Ectodermal cell (in vitro differentiated cells): ENCODE data around the gene TRAM2.

Experiments
- H3K27ac ChIP-seq: 2 replicates; pipeline ENCODE4 v1.7.0; 2013; ENCODE audit warnings: mild to moderate bottlenecking, low read depth, low read length; ENCODE audit not compliant: insufficient read depth, poor library complexity, severe bottlenecking
- H3K27me3 ChIP-seq: 2 replicates; pipeline ENCODE4 v1.7.0; 2013; ENCODE audit warnings: mild to moderate bottlenecking, low read length; ENCODE audit not compliant: insufficient read depth, control insufficient read depth, poor library complexity, severe bottlenecking
- H3K36me3 ChIP-seq: one replicate; pipeline ENCODE4 v1.7.0; 2013; ENCODE audit warnings: low read length; ENCODE audit not compliant: control insufficient read depth, insufficient read depth
- H3K4me1 ChIP-seq: one replicate; pipeline ENCODE4 v1.7.0; 2013; ENCODE audit warnings: low read length; ENCODE audit not compliant: control insufficient read depth, insufficient read depth
- H3K4me3 ChIP-seq: 2 replicates; pipeline ENCODE4 v1.7.0; 2013; ENCODE audit warnings: low read depth, low read length, control low read depth; ENCODE audit not compliant: insufficient read depth
- H3K9me3 ChIP-seq: 2 replicates; pipeline ENCODE4 v1.7.0; 2013; ENCODE audit warnings: mild to moderate bottlenecking, low read length, moderate library complexity; ENCODE audit not compliant: control insufficient read depth
- WGBS, 2 experiments: methylation state at CpG; one replicate each; pipeline ENCODE4 v1.1.7; 2013; ENCODE audit warnings: missing lambda C conversion rate in 2 of 2; 5-methylcytosine and 5-hydroxymethylcytosine counted together

Gene TRAM2

GRCh38 chr6:52555518-52556233, 21.2 kb downstream of the TRAM2 start:
- Histone ChIP-seq H3K4me1 (peaks cover 21% of the 10 kb centered on the region), H3K36me3 (no peaks in the 10 kb centered on the region), H3K4me3 (no peak overlapping the region), H3K9me3 (no peaks in the 10 kb centered on the region), H3K27ac (no peak overlapping the region), H3K27me3 (no peaks in the 10 kb centered on the region)
- WGBS, 2 experiments: 80 to 88% methylated on average over 5 of the region's 5 CpGs

GRCh38 chr6:52554684-52555280, 22.1 kb downstream of the TRAM2 start:
- WGBS, 2 experiments: 94 to 95% methylated on average over 6 of the region's 6 CpGs
- H3K27ac ChIP-seq: no peak overlapping the region
- no peaks in the 10 kb centered on the region for H3K36me3 ChIP-seq
- H3K27me3 ChIP-seq: no peaks in the 10 kb centered on the region
- H3K9me3 ChIP-seq: no peaks in the 10 kb centered on the region
- peaks cover 30% of the 10 kb centered on the region for H3K4me1 ChIP-seq
- no peak overlapping the region for H3K4me3 ChIP-seq

DNA sequence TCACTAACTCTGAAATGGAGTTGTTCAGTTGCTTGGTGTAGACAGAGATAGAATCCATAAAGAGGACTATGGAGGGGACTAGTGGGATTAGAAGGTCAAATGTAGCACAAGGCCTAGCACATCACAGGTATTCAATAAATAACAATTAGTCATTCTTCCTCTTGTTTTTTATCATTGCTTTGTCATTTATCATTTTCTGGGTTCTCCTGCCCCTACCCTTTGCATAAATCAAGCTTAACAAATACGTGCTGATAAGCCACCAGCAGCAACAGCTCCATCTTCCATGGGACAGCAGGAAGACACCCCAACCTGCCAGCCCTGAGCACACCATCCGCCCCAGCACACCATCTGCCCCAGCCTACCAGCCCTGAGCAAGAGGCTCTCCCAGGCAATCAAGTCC, 23.1 kb downstream of the TRAM2 start:
- Histone ChIP-seq H3K4me3 (no peak overlapping the region), H3K36me3 (no peaks in the 10 kb centered on the region), H3K9me3 (no peaks in the 10 kb centered on the region), H3K27ac (no peak overlapping the region), H3K27me3 (no peaks in the 10 kb centered on the region), H3K4me1 (peaks cover 37% of the 10 kb centered on the region)
- 88 to 93% methylated on average over 2 of the region's 2 CpGs for WGBS, 2 experiments

DNA sequence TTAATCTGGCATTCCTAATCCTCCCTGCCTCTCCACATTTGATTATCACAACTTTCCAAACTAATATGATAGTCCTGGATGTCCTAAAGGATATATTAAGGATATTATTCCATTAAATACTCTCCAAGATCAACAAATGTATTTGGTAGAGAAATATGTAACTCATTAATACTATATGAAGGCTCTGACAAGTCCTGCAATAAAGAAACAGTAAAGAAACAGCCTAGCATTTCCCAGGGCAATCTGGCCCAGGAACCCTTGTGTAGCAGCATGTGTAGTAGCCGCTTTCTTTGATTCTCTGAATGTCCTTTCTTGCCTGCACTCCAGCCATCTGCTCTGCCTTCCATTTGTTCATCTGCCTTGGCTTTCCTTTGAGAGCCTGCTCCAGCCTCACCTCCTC, 23.7 kb downstream of the TRAM2 start:
- Histone ChIP-seq H3K4me3 (no peak overlapping the region), H3K4me1 (peaks cover 37% of the 10 kb centered on the region), H3K27ac (no peak overlapping the region), H3K36me3 (no peaks in the 10 kb centered on the region), H3K9me3 (no peaks in the 10 kb centered on the region), H3K27me3 (no peaks in the 10 kb centered on the region)
- WGBS, 2 experiments: 95 to 96% methylated on average over 1 of the region's 1 CpG

- H3K4me3 ChIP-seq: no peak overlapping the region
- 39 to 40% methylated on average over 6 of the region's 6 CpGs for WGBS, 2 experiments
- H3K9me3 ChIP-seq: no peaks in the 10 kb centered on the region
- H3K36me3 ChIP-seq: no peaks in the 10 kb centered on the region
- peaks cover 37% of the 10 kb centered on the region for H3K4me1 ChIP-seq
- no peaks in the 10 kb centered on the region for H3K27me3 ChIP-seq
- H3K27ac ChIP-seq: peak overlapping the region; percentile 76
These were observed 24.6 kb downstream of the TRAM2 start for GRCh38 chr6:52552278-52552643.

DNA sequence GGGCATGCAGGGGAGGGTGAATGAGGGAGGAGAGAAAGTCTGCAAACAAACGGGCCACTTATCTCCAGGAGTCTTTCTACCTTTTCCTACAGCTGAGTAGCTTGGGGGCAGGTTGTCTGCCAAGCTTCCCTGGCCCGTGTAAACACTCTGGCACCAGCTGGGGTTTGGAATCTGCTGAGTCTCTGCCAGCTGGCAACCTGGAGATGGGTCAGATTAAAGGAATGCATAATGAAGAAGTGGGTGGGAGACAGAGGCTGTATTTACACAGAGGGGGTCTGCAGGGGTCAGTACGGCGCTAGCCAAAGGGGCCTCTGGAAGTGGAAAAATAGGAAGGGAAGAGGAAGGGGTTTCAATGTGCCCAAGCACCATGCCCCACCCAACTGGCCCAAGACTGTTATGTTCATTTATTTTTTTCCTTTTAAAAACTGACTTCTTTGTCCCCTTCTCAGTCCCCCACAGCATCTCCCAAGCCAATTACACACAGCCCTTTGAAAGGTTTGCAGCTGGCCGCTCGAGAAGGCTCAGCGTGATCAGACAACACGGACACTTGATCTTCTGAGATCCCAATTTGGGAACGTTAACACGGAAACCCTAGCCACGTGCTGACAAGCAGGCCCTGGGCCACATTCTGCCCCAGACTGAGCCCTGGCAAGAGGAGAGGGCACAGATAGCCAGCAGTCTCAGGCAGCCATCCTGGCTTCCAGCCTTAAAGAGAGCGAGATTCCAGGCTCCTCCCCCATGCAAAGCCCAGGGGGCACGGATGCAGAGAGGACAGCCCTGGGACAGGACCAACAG, 25.2 kb downstream of the TRAM2 start:
- H3K4me1 ChIP-seq: peaks cover 37% of the 10 kb centered on the region
- peak overlapping the region; percentile 76 for H3K27ac ChIP-seq
- no peaks in the 10 kb centered on the region for H3K9me3 ChIP-seq
- H3K4me3 ChIP-seq: no peak overlapping the region
- H3K27me3 ChIP-seq: no peaks in the 10 kb centered on the region
- no peaks in the 10 kb centered on the region for H3K36me3 ChIP-seq
- WGBS, 2 experiments: 19 to 23% methylated on average over 13 of the region's 13 CpGs

- no peaks in the 10 kb centered on the region for H3K9me3 ChIP-seq
- no peaks in the 10 kb centered on the region for H3K27me3 ChIP-seq
- H3K4me1 ChIP-seq: peaks cover 37% of the 10 kb centered on the region
- no peak overlapping the region for H3K4me3 ChIP-seq
- peak overlapping the region; percentile 76 for H3K27ac ChIP-seq
- no peaks in the 10 kb centered on the region for H3K36me3 ChIP-seq
- 92 to 95% methylated on average over 5 of the region's 5 CpGs for WGBS, 2 experiments
These were observed 26.0 kb downstream of the TRAM2 start for GRCh38 chr6:52550870-52551269.

- 93 to 94% methylated on average over 5 to 6 of the region's 6 CpGs for WGBS, 2 experiments
- H3K9me3 ChIP-seq: no peaks in the 10 kb centered on the region
- peaks cover 37% of the 10 kb centered on the region for H3K4me1 ChIP-seq
These were observed 26.8 kb downstream of the TRAM2 start for GRCh38 chr6:52550014-52550575.

GRCh38 chr6:52549428-52549827, 27.4 kb downstream of the TRAM2 start:
- Histone ChIP-seq H3K36me3 (no peaks in the 10 kb centered on the region), H3K27ac (no peak overlapping the region), H3K27me3 (no peaks in the 10 kb centered on the region), H3K9me3 (no peaks in the 10 kb centered on the region), H3K4me1 (peaks cover 37% of the 10 kb centered on the region), H3K4me3 (no peak overlapping the region)
- WGBS, 2 experiments: 85 to 86% methylated on average over 4 of the region's 4 CpGs

More at GRCh38 chr6:52550014-52550575, 26.8 kb downstream of the TRAM2 start:
- Histone ChIP-seq H3K4me3 (no peak overlapping the region), H3K27ac (no peak overlapping the region), H3K36me3 (no peaks in the 10 kb centered on the region), H3K27me3 (no peaks in the 10 kb centered on the region)

DNA sequence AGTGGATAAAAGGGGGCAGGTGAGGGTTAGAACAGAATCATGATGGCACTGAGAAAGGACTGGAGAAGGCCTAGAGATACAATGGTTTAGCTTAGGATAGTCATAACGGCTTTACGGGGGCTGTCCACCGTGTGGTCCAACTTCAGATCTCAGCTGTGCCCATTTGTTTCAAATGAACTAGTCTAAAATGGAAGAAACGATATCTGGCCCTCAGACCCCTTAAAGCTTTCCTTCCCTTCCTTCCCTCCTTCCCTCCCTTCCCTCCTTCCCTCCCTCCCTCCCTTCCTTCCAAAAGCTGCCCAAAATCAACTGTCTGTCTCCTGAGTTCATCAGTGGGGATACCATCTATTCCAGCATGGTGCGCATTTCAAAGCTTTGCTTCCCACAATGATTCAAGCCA, 27.9 kb downstream of the TRAM2 start:
- H3K4me3 ChIP-seq: no peak overlapping the region
- H3K27me3 ChIP-seq: no peaks in the 10 kb centered on the region
- H3K9me3 ChIP-seq: no peaks in the 10 kb centered on the region
- H3K36me3 ChIP-seq: no peaks in the 10 kb centered on the region
- no peak overlapping the region for H3K27ac ChIP-seq
- peaks cover 39% of the 10 kb centered on the region for H3K4me1 ChIP-seq
- 93 to 94% methylated on average over 5 of the region's 5 CpGs for WGBS, 2 experiments
